Activated effector memory CD4-positive, alpha-beta T cell treated with anti-CD3 and anti-CD28 coated beads, Interleukin-2, amount 50 U/mL, for 16 hours (primary cell): Measurements from ENCODE around the gene FBXO36.

Experiments used
- DNase-seq: peaks from one replicate; pipeline ENCODE4 v3.0.0-alpha.2; 2020

The FBXO36 gene

GRCh38 chr2:230053753-230054478 lies 131.6 kb downstream of the FBXO36 start:
- no peak for DNase-seq

DNA sequence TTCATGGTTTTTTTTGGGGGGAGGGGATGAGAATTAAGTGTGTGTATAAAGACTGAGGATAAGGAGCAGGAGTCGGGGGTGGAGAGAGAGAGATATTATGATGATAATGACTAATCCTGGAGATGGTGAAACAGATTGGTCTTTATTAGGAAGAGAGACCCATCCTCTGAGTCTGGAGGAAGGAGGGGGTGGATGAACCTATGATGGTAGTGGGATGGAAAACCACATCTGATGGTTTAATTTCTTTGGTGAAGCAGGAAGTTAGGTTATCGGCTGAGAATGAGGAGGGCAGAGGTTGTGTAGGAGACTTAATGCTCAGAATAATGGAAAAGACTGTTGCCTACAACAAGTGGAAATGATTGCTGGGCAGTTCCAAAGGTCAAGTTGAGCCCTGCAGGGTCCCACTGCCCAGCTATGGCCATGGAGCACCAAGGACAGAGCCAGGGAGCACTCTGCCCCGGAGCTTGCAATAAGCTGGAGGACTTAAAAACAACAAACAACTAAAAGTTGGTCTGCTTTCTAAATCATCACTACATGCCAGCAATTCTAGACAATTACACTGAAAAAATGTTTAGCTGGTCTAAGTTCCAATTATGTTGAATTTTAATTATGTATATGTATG lies 138.5 kb downstream of the FBXO36 start:
- no peak for DNase-seq
